Activated naive CD8-positive, alpha-beta T cell treated with anti-CD3 and anti-CD28 coated beads, Interleukin-2, amount 10 ng/mL, durations not matched to agents 7 days and 5 days (primary cell): Measurements from ENCODE around the gene SSTR5. TPM values are rescaled to one million over a fixed set of nuclear protein-coding genes. Genes with fewer than 3 reads are reported as not detected.

Experiments
- ATAC-seq: fragments of 150-1000 bp; cut with Tn5 transposase; one replicate; pipeline ENCODE4 v1.10.0; 2021; ENCODE audit warnings: low read depth, moderate library complexity
- POLR2A ChIA-PET: fragments of 350-600 bp; sonication (Branson Sonifier 250); formaldehyde crosslinking; loops from one replicate; lab custom pipeline; 2021; ENCODE audit warnings: antibody characterized with exemption; lab: Charles Lee
- DNase-seq: peaks from one replicate; pipeline ENCODE4 v3.0.0; 2021
- H3K27ac Mint-ChIP-seq: one replicate; pipeline ENCODE4 v1.8.0; 2022; ENCODE audit warnings: mild to moderate bottlenecking, mixed read lengths
- H3K27me3 Mint-ChIP-seq: one replicate; pipeline ENCODE4 v1.8.0; 2022; ENCODE audit warnings: mild to moderate bottlenecking, moderate library complexity, mixed read lengths
- H3K36me3 Mint-ChIP-seq: one replicate; pipeline ENCODE4 v1.8.0; 2021; ENCODE audit warnings: mild to moderate bottlenecking, mixed read lengths
- H3K4me1 Mint-ChIP-seq: one replicate; pipeline ENCODE4 v1.8.0; 2021; ENCODE audit warnings: mixed read lengths
- H3K4me3 Mint-ChIP-seq: one replicate; pipeline ENCODE4 v1.8.0; 2022; ENCODE audit warnings: mild to moderate bottlenecking, moderate library complexity, mixed read lengths
- H3K9me3 Mint-ChIP-seq: one replicate; pipeline ENCODE4 v1.8.0; 2021; ENCODE audit warnings: mixed read lengths
- total RNA-seq, 2 experiments: library from RNA; stranded (reverse); gene quantifications; one replicate each; pipeline ENCODE4 v1.2.3, GENCODE V29; 2021

Gene SSTR5
- total RNA-seq, 2 experiments from 2014 or later: not detected

- Mint-ChIP-seq H3K27ac (no peak overlapping the region), H3K4me3 (no peak overlapping the region), H3K36me3 (no peaks in the 10 kb centered on the region), H3K27me3 (no peaks in the 10 kb centered on the region), H3K9me3 (no peaks in the 10 kb centered on the region), H3K4me1 (no peaks in the 10 kb centered on the region)
- DNase-seq: no peak
- POLR2A ChIA-PET: no interaction called here
- no peak for ATAC-seq
These were observed 27.1 kb upstream of the SSTR5 start for GRCh38 chr16:1045310-1045992.

- Mint-ChIP-seq H3K27me3 (no peaks in the 10 kb centered on the region), H3K9me3 (no peaks in the 10 kb centered on the region), H3K4me1 (no peaks in the 10 kb centered on the region), H3K27ac (no peak overlapping the region), H3K4me3 (no peak overlapping the region), H3K36me3 (no peaks in the 10 kb centered on the region)
- POLR2A ChIA-PET: no interaction called here
- DNase-seq (no peak), ATAC-seq (no peak)
These were observed 26.3 kb upstream of the SSTR5 start for GRCh38 chr16:1045993-1046911.

GRCh38 chr16:1047123-1047522 is 25.4 kb upstream of the SSTR5 start:
- Mint-ChIP-seq H3K4me1 (no peaks in the 10 kb centered on the region), H3K27me3 (no peaks in the 10 kb centered on the region), H3K9me3 (no peaks in the 10 kb centered on the region), H3K27ac (no peak overlapping the region), H3K36me3 (no peaks in the 10 kb centered on the region), H3K4me3 (no peak overlapping the region)
- POLR2A ChIA-PET: no interaction called here
- no peak for ATAC-seq
- DNase-seq: no peak

- ATAC-seq (no peak), DNase-seq (no peak)
- Mint-ChIP-seq H3K36me3 (no peaks in the 10 kb centered on the region), H3K9me3 (no peaks in the 10 kb centered on the region), H3K27ac (no peak overlapping the region), H3K4me3 (no peak overlapping the region), H3K4me1 (no peaks in the 10 kb centered on the region), H3K27me3 (no peaks in the 10 kb centered on the region)
- POLR2A ChIA-PET: no interaction called here
These were observed 24.7 kb upstream of the SSTR5 start for GRCh38 chr16:1047801-1048200.

- no peaks in the 10 kb centered on the region for H3K27me3 Mint-ChIP-seq
- no peak overlapping the region for H3K4me3 Mint-ChIP-seq
- no peaks in the 10 kb centered on the region for H3K4me1 Mint-ChIP-seq
- H3K9me3 Mint-ChIP-seq: no peaks in the 10 kb centered on the region
- no peaks in the 10 kb centered on the region for H3K36me3 Mint-ChIP-seq
- DNase-seq (no peak), ATAC-seq (peak; percentile 32)
- POLR2A ChIA-PET: no interaction called here
- H3K27ac Mint-ChIP-seq: no peak overlapping the region
These were observed 24.0 kb upstream of the SSTR5 start for GRCh38 chr16:1048442-1049112.

GRCh38 chr16:1049113-1049975 is 23.2 kb upstream of the SSTR5 start:
- Mint-ChIP-seq H3K27ac (no peak overlapping the region), H3K9me3 (no peaks in the 10 kb centered on the region), H3K27me3 (no peaks in the 10 kb centered on the region), H3K4me1 (no peaks in the 10 kb centered on the region), H3K4me3 (no peak overlapping the region), H3K36me3 (no peaks in the 10 kb centered on the region)
- ATAC-seq (no peak), DNase-seq (no peak)
- POLR2A ChIA-PET: no interaction called here

GRCh38 chr16:1049976-1050247 is 22.6 kb upstream of the SSTR5 start:
- Mint-ChIP-seq H3K4me1 (no peaks in the 10 kb centered on the region), H3K27ac (no peak overlapping the region), H3K27me3 (no peaks in the 10 kb centered on the region), H3K9me3 (no peaks in the 10 kb centered on the region), H3K36me3 (no peaks in the 10 kb centered on the region), H3K4me3 (no peak overlapping the region)
- POLR2A ChIA-PET: no interaction called here
- DNase-seq: no peak
- ATAC-seq: no peak

- ATAC-seq (no peak), DNase-seq (no peak)
- H3K4me3 Mint-ChIP-seq: no peak overlapping the region
- POLR2A ChIA-PET: no interaction called here
- no peaks in the 10 kb centered on the region for H3K27me3 Mint-ChIP-seq
- no peaks in the 10 kb centered on the region for H3K4me1 Mint-ChIP-seq
- no peaks in the 10 kb centered on the region for H3K36me3 Mint-ChIP-seq
- no peaks in the 10 kb centered on the region for H3K9me3 Mint-ChIP-seq
- no peak overlapping the region for H3K27ac Mint-ChIP-seq
These were observed 22.0 kb upstream of the SSTR5 start for GRCh38 chr16:1050516-1050915.

GRCh38 chr16:1050921-1051320 is 21.6 kb upstream of the SSTR5 start:
- DNase-seq (no peak), ATAC-seq (no peak)
- no peaks in the 10 kb centered on the region for H3K36me3 Mint-ChIP-seq
- H3K4me3 Mint-ChIP-seq: no peak overlapping the region
- H3K27me3 Mint-ChIP-seq: no peaks in the 10 kb centered on the region
- no peaks in the 10 kb centered on the region for H3K9me3 Mint-ChIP-seq
- POLR2A ChIA-PET: no interaction called here
- no peaks in the 10 kb centered on the region for H3K4me1 Mint-ChIP-seq
- H3K27ac Mint-ChIP-seq: no peak overlapping the region

- ATAC-seq (no peak), DNase-seq (no peak)
- POLR2A ChIA-PET: no interaction called here
- H3K27ac Mint-ChIP-seq: no peak overlapping the region
- no peaks in the 10 kb centered on the region for H3K4me1 Mint-ChIP-seq
- no peak overlapping the region for H3K4me3 Mint-ChIP-seq
- H3K27me3 Mint-ChIP-seq: no peaks in the 10 kb centered on the region
- no peaks in the 10 kb centered on the region for H3K9me3 Mint-ChIP-seq
- H3K36me3 Mint-ChIP-seq: no peaks in the 10 kb centered on the region
These were observed 21.1 kb upstream of the SSTR5 start for GRCh38 chr16:1051446-1051845.

GRCh38 chr16:1052721-1053120 is 19.8 kb upstream of the SSTR5 start:
- no peaks in the 10 kb centered on the region for H3K9me3 Mint-ChIP-seq
- no peak for DNase-seq
- no peak overlapping the region for H3K4me3 Mint-ChIP-seq
- no peaks in the 10 kb centered on the region for H3K27me3 Mint-ChIP-seq
- H3K27ac Mint-ChIP-seq: no peak overlapping the region
- no peak for ATAC-seq
- no peaks in the 10 kb centered on the region for H3K36me3 Mint-ChIP-seq
- no peaks in the 10 kb centered on the region for H3K4me1 Mint-ChIP-seq
- POLR2A ChIA-PET: no interaction called here

GRCh38 chr16:1053121-1053521 is 19.4 kb upstream of the SSTR5 start:
- Mint-ChIP-seq H3K4me1 (no peaks in the 10 kb centered on the region), H3K36me3 (no peaks in the 10 kb centered on the region), H3K9me3 (no peaks in the 10 kb centered on the region), H3K4me3 (no peak overlapping the region), H3K27ac (no peak overlapping the region), H3K27me3 (no peaks in the 10 kb centered on the region)
- POLR2A ChIA-PET: no interaction called here
- no peak for ATAC-seq
- no peak for DNase-seq

- POLR2A ChIA-PET: no interaction called here
- H3K27ac Mint-ChIP-seq: no peak overlapping the region
These were observed 18.7 kb upstream of the SSTR5 start for GRCh38 chr16:1053700-1054368.

More at GRCh38 chr16:1053700-1054368, 18.7 kb upstream of the SSTR5 start:
- no peak for DNase-seq
- Mint-ChIP-seq H3K27me3 (no peaks in the 10 kb centered on the region), H3K36me3 (no peaks in the 10 kb centered on the region), H3K4me1 (no peaks in the 10 kb centered on the region), H3K9me3 (no peaks in the 10 kb centered on the region), H3K4me3 (no peak overlapping the region)
- ATAC-seq: no peak
